K562 (cell line): ENCODE measurements around the gene TNFAIP1. TPM values are rescaled to one million over a fixed set of nuclear protein-coding genes. Genes with fewer than 3 reads are reported as not detected.
A peak's percentile ranks its signal among the peaks of the same experiment; 100 is the strongest.

Source experiments
- BHLHE40 ChIP-seq: IDR thresholded peaks from 2 replicates; pipeline ENCODE4 v1.6.1; 2011; ENCODE audit warnings: low read length, improper control_type of control experiment
- CBX1 ChIP-seq: sonication (generic); IDR thresholded peaks from 2 replicates; pipeline ENCODE4 v1.6.1; 2016; ENCODE audit warnings: antibody characterized with exemption, low read depth, mild to moderate bottlenecking
- CEBPG ChIP-seq, 3 experiments: fragments of 200-800 bp in 1 of 3; sonication (Bioruptor generic) in 1 of 3; sonication (generic) in 1 of 3; formaldehyde crosslinking in 1 of 3; IDR thresholded peaks in 2 of 3; conservative IDR thresholded peaks in 1 of 3; 2 replicates each; pipeline versions ENCODE4 v1.6.1 to v1.8.0; 2016 to 2022; ENCODE audit warnings: missing compliant biosample characterization in 2 of 3, missing genetic modification characterization in 2 of 3, mild to moderate bottlenecking in 1 of 3, missing genetic modification reagents in 1 of 3
- ETV6 ChIP-seq, 3 experiments: fragments of 150-350 bp in 1 of 3; sonication (generic) in 1 of 3; formaldehyde crosslinking in 1 of 3; IDR thresholded peaks; 2 replicates each; pipeline versions ENCODE4 v1.6.1 to v1.8.0; 2014 to 2022; ENCODE audit warnings: borderline replicate concordance in 2 of 3, low read depth in 2 of 3, antibody characterized with exemption in 1 of 3, low read length in 1 of 3, mild to moderate bottlenecking in 1 of 3, missing genetic modification reagents in 1 of 3
- HMGXB4 ChIP-seq: sonication (generic); formaldehyde crosslinking; IDR thresholded peaks from 2 replicates; pipeline ENCODE4 v1.8.1; 2023; ENCODE audit warnings: mild to moderate bottlenecking, missing genetic modification reagents
- NBN ChIP-seq: fragments of 450-650 bp; IDR thresholded peaks from 2 replicates; pipeline ENCODE4 v1.6.1; 2016; ENCODE audit warnings: low read depth, mild to moderate bottlenecking
- RFX5 ChIP-seq: IDR thresholded peaks from 2 replicates; pipeline ENCODE4 v1.6.1; 2011; ENCODE audit warnings: low read depth, mild to moderate bottlenecking, improper control_type of control experiment, low read length
- TRIM24 ChIP-seq, 2 experiments: fragments of 450-650 bp; IDR thresholded peaks; 2 replicates each; pipeline ENCODE4 v1.6.1; 2016
- ZBTB1 ChIP-seq: sonication (generic); formaldehyde crosslinking; IDR thresholded peaks from 2 replicates; pipeline ENCODE4 v1.8.1; 2023; ENCODE audit warnings: missing genetic modification reagents, low read depth, mild to moderate bottlenecking, borderline replicate concordance
- ZNF12 ChIP-seq: sonication (generic); formaldehyde crosslinking; IDR thresholded peaks from 2 replicates; pipeline ENCODE4 v1.4.0; 2020; ENCODE audit warnings: mild to moderate bottlenecking, missing genetic modification reagents
- ZNF407 ChIP-seq: fragments of 450-650 bp; IDR thresholded peaks from 2 replicates; pipeline ENCODE4 v1.6.1; 2016; ENCODE audit warnings: low read depth
- ZNF79 ChIP-seq: fragments of 250-450 bp; sonication (Bioruptor Pico); IDR thresholded peaks from 2 replicates; pipeline ENCODE4 v1.4.0; 2020; ENCODE audit warnings: low read depth, mild to moderate bottlenecking, moderate library complexity
- ZNF830 ChIP-seq: fragments of 250-450 bp; sonication (Bioruptor Pico); IDR thresholded peaks from 2 replicates; pipeline ENCODE4 v1.5.0; 2021; ENCODE audit warnings: mild to moderate bottlenecking
- polyA plus RNA-seq, 8 experiments: library from polyadenylated mRNA; depleted of rRNA in 4 of 8; stranded (reverse) in 5 of 8; unstranded in 3 of 8; fragments of >200 nt; fragmentation: Nextera tagmentation in 2 of 8; fragmentation: Illumina TruSeq in 1 of 8; extraction: Ambion mirVana in 2 of 8; extraction: Trizol in 1 of 8; gene quantifications; 2 replicates each; pipeline versions ENCODE4 v1.2.1 to v1.2.3, GENCODE V29; 2011 to 2014; ENCODE audit warnings: inconsistent platforms in 1 of 8, missing spikeins in 1 of 8
- total RNA-seq, 7 experiments: library from RNA; depleted of rRNA in 6 of 7; stranded (reverse); fragments of >200 nt in 6 of 7; fragmentation: Illumina TruSeq in 2 of 7; extraction: Trizol in 2 of 7; gene quantifications; 2 replicates each; pipeline versions ENCODE4 v1.2.1 to v1.2.3, GENCODE V29; 2011 to 2021; ENCODE audit warnings: low replicate concordance in 1 of 7
- TF ChIP-seq, protein P1 (sequence below), 2 experiments: IDR thresholded peaks; 2 replicates each; pipeline ENCODE4 v1.6.1; 2011; ENCODE audit warnings: borderline replicate concordance in 1 of 2, control low read depth in 1 of 2, low read depth in 1 of 2, low read length in 1 of 2, mild to moderate bottlenecking in 1 of 2, mixed read lengths in 1 of 2, moderate library complexity in 1 of 2; ENCODE audit not compliant: insufficient read depth in 1 of 2, insufficient read length in 1 of 2, poor library complexity in 1 of 2, severe bottlenecking in 1 of 2; ENCODE audit errors: extremely low read depth in 1 of 2

TNFAIP1 gene
- total and polyA plus RNA-seq, 9 of the 15 experiments (the other 6 are each of a cell fraction or from before 2014, with no cell fraction given), result 2.1 to 20.1 (median 8.2) TPM

DNA sequence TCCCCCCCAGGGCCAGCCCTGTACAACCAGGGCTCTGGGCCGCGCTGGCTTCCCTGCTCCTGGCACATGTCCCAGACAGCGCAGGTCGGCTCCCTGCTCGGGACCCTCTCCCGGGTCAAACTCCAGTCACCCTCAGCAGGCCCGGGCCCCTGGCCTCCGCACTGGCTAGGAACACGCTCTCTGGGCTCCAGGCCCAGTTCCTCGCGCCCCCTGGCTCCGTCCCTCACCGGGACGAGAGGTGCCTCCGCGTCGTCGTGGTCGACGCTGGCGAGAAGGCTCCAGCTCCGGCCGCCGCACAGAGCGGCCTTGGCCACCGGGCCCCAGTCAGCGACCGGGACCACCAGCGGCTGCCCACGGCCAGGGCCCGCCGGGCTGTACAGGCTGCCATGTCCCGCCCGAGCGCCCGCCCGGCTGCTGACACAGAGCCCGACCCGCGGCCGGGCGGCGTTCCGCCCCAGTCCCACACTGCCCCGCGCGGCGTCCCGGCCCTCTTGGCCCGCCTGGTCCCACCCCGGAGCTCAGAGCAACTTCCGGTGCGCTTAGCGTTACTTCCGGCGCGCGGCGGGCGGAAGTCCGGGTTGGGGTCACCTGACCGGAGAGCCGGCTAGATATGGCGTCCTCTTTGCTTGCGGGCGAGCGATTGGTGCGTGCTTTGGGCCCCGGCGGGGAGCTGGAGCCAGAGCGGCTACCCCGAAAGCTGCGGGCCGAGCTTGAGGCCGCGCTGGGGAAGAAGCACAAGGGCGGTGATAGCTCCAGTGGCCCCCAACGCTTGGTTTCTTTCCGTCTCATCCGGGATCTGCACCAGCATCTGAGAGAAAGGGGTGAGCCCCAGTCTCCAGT lies 21.7 kb downstream of the TNFAIP1 start, which contains the start of gene POLDIP2 (continued):
- TF ChIP-seq ZNF407 (no peak), ZNF12 (CRISPR knock-in tag) (no peak), TRIM24 (IDR thresholded peaks at IDR 0.05) (peak in 1 of 2 experiments; percentile 85; a peak in 2 of 4 replicates), NBN (no peak), CEBPG (CRISPR knock-in tag; IDR thresholded peaks at IDR 0.05) (no peak), CEBPG (tag; conservative IDR thresholded peaks at IDR 0.05 in 1 of 2, IDR thresholded peaks at IDR 0.05 in 1 of 2) (no peak), RFX5 (no peak), BHLHE40 (peak; percentile 70), ZNF830 (CRISPR knock-in tag) (no peak), ZNF79 (no peak), HMGXB4 (CRISPR knock-in tag) (no peak; the same call in none of the 2 replicates), CBX1 (peak; percentile 35; the same call in 1 of the 2 replicates), ZBTB1 (CRISPR knock-in tag) (no peak), ETV6 (IDR thresholded peaks at IDR 0.05; ENCODE audit: borderline replicate concordance in 1 of 2, low read depth in 2 of 2, low read length in 1 of 2) (peak in 1 of 2 experiments; percentile 52; a peak in 1 of 4 replicates), ETV6 (CRISPR knock-in tag; IDR thresholded peaks at IDR 0.05; ENCODE audit: borderline replicate concordance) (no peak)
- TF ChIP-seq, protein P1, sequence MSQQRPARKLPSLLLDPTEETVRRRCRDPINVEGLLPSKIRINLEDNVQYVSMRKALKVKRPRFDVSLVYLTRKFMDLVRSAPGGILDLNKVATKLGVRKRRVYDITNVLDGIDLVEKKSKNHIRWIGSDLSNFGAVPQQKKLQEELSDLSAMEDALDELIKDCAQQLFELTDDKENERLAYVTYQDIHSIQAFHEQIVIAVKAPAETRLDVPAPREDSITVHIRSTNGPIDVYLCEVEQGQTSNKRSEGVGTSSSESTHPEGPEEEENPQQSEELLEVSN (IDR thresholded peaks at IDR 0.05; ENCODE audit: borderline replicate concordance in 1 of 2, extremely low read depth in 1 of 2, insufficient read depth in 1 of 2, insufficient read length in 1 of 2, low read depth in 1 of 2, low read length in 1 of 2, poor library complexity in 1 of 2, severe bottlenecking in 1 of 2), result peak; percentile 35 to 62
